ENCODE measurements around the gene SUGP1. TPM values are rescaled to one million over a fixed set of nuclear protein-coding genes. Genes with fewer than 3 reads are reported as not detected.
"Not testable (repeated sequence)": the region's sequence is repeated elsewhere in the genome, so short reads cannot be mapped to it uniquely, and the experiment has no call there.

SUGP1 gene
- polyA plus RNA-seq, 1 experiment, result 34.1 TPM

DNA sequence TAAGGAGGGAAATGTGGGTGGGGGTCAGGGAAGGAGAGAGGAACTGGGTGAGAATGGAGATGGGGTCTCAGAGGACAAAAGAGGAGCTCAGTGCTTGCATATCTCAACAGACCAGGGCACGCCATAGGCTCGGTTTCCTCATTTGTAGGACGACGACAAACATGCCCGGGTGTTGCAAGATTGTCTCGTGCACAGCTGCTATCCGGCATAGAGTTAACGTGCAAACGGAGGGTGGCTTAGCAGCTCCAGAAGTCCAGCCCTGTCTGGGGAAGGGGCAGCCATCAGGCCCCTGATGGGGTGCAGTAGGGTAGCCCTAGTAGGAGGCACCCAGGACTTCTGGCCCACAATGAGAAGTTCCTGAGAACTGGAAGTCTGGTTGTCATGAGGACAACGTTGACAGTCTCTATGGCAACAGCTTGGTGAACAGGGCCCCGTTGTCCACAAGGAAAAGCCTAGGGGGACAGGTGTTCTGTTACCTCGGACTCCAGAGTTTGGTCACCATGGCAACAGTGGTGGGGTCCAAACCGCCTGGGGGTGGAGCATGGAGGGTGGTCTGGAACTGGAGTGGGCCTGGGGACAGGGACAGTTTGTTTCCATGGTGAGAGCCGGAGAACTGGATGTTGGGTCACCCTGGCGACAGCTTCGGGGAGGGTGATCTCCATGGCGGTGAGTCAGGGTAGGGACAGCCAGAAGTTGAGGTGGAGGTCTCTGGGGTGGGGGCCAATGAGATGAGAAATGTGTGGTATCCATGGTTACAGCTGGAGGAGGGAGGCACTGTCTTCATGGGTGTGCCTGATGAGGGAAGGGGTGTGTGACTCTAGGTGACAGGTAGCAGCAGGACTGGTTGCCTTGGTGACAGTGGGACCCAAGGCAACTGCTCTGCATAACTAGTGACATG, 64.0 kb downstream of the SUGP1 start:
- ChIA-PET POLR2A (no interaction called here), CTCF (no interaction called here)
- no peak for DNase-seq (ENCODE audit: low read depth)
- no peak overlapping the region for H3K4me3 ChIP-seq (ENCODE audit: low read depth, low read length)
- TF ChIP-seq, protein P1, sequence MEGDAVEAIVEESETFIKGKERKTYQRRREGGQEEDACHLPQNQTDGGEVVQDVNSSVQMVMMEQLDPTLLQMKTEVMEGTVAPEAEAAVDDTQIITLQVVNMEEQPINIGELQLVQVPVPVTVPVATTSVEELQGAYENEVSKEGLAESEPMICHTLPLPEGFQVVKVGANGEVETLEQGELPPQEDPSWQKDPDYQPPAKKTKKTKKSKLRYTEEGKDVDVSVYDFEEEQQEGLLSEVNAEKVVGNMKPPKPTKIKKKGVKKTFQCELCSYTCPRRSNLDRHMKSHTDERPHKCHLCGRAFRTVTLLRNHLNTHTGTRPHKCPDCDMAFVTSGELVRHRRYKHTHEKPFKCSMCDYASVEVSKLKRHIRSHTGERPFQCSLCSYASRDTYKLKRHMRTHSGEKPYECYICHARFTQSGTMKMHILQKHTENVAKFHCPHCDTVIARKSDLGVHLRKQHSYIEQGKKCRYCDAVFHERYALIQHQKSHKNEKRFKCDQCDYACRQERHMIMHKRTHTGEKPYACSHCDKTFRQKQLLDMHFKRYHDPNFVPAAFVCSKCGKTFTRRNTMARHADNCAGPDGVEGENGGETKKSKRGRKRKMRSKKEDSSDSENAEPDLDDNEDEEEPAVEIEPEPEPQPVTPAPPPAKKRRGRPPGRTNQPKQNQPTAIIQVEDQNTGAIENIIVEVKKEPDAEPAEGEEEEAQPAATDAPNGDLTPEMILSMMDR (IDR thresholded peaks at IDR 0.05; ENCODE audit: insufficient read depth, low read depth, low read length), result no peak
- H3K36me3 ChIP-seq (ENCODE audit: control insufficient read depth, insufficient read depth, low read length), result no peaks in the 10 kb centered on the region
- peaks cover 8% of the 10 kb centered on the region for H3K27me3 ChIP-seq (ENCODE audit: control insufficient read depth, insufficient read depth, low read length)

DNA sequence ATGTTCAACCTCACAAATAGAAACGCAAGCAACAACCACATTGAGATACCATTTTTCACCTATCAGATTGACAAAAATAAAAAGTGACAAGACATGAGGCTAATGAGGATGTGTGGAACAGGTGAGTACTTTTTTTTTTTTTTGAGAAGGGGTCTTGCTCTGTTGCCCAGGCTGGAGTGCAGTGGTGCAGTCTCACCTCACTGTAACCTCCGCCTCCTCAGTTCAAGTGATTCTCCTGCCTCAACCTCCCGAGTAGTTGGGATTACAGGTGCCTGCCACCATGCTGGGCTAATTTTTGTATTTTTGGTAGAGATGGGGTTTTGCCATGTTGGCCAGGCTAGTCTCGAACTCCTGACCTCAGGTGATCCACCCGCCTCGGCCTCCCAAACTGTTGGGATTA, 66.9 kb downstream of the SUGP1 start:
- POLR2A ChIA-PET; H3K27me3 ChIP-seq (ENCODE audit: control insufficient read depth, insufficient read depth, low read length); H3K4me3 ChIP-seq (ENCODE audit: low read depth, low read length); H3K36me3 ChIP-seq (ENCODE audit: control insufficient read depth, insufficient read depth, low read length); DNase-seq (ENCODE audit: low read depth); CTCF ChIA-PET: not testable (repeated sequence)

DNA sequence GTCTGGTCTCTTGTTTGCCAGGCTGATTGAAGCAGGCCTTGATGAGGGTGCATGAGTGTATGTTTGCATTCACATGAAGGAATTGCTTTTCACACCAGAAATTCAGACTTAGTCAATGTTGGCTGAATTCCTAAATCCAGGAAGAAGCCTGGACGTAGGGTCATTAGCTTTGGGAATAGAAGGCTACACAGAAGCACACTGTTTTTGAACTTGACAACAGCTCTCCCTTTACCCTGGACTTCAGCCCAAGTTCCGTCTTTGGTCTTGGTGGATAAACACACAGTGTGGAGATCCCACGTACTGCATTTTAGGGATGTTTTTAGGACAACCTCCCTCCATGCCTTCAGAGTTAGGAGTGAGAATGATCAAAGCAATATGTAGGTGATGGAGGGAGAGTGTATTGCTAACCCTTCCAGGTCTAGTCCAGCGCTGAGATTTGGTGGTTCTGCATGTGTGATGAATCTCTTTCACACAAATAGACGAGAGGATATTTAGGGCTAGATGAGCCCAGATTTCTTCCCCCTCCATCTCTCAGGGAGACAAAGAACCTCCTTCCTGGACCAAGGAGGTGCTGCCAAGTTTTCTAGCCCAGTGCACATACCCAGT, 70.0 kb downstream of the SUGP1 start:
- POLR2A ChIA-PET, result no interaction called here
- Histone ChIP-seq H3K27me3 (ENCODE audit: control insufficient read depth, insufficient read depth, low read length) (peaks cover 6% of the 10 kb centered on the region), H3K36me3 (ENCODE audit: control insufficient read depth, insufficient read depth, low read length) (no peaks in the 10 kb centered on the region), H3K4me3 (ENCODE audit: low read depth, low read length) (no peak overlapping the region)
- TF ChIP-seq, protein P1 (IDR thresholded peaks at IDR 0.05; ENCODE audit: insufficient read depth, low read depth, low read length), result no peak
- CTCF ChIA-PET, result no interaction called here
- no peak for DNase-seq (ENCODE audit: low read depth)

DNA sequence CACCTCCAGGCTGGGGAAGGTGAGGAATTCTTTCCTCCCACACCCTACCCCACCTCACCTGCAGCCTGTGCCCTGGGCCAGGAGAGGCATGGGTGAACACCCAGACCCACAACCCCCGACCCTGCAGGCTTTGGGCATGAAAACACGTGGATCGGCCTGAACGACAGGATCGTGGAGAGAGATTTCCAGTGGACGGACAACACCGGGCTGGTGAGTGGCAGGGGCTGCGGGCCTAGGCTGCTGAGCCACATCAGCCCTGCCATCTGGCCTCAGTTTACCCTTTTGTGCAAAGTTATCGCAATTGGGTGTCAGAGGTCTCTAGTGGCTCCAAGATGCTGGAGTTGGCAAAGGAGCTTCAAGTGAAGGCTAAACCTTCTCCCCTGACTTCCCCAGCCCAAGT, 79.8 kb downstream of the SUGP1 start:
- ChIA-PET CTCF (no interaction called here), POLR2A (no interaction called here)
- Histone ChIP-seq H3K36me3 (ENCODE audit: control insufficient read depth, insufficient read depth, low read length) (no peaks in the 10 kb centered on the region), H3K27me3 (ENCODE audit: control insufficient read depth, insufficient read depth, low read length) (no peaks in the 10 kb centered on the region), H3K4me3 (ENCODE audit: low read depth, low read length) (no peak overlapping the region)
- no peak for DNase-seq (ENCODE audit: low read depth)
- TF ChIP-seq, protein P1 (IDR thresholded peaks at IDR 0.05; ENCODE audit: insufficient read depth, low read depth, low read length), result no peak

DNA sequence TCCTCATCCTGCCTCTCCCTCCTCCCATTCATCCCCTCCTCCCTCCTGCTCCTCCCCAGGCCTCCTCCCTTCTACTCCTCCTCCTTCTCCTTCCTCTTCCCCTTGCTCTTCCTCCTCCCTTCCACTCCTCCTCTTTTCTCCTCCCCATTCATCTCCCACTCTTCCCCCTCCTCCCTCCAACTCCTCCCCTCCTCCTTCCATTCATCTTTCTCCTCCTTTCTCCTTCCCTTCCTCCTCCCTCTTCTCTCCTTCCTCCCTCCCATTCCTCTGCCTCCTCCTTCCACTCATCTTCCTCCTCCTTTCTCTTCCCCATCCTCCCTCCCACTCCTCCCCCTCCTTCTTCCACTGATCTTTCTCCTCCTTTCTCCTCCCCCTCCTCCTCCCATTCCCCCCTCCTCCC, 80.6 kb downstream of the SUGP1 start:
- TF ChIP-seq, protein P1 (IDR thresholded peaks at IDR 0.05; ENCODE audit: insufficient read depth, low read depth, low read length), result no peak
- Histone ChIP-seq H3K4me3 (ENCODE audit: low read depth, low read length) (no peak overlapping the region), H3K36me3 (ENCODE audit: control insufficient read depth, insufficient read depth, low read length) (no peaks in the 10 kb centered on the region), H3K27me3 (ENCODE audit: control insufficient read depth, insufficient read depth, low read length) (no peaks in the 10 kb centered on the region)
- POLR2A ChIA-PET, result no interaction called here
- no peak for DNase-seq (ENCODE audit: low read depth)
- CTCF ChIA-PET, result no interaction called here
